AG08395 (cell line): ENCODE data around the gene GALK2.
A peak's percentile ranks its signal among the peaks of the same experiment; 100 is the strongest.
"Not testable (repeated sequence)": the region's sequence is repeated elsewhere in the genome, so short reads cannot be mapped to it uniquely, and the experiment has no call there.

ENCODE experiments used
- DNase-seq: peaks from one replicate; pipeline ENCODE4 v3.0.0; 2012; ENCODE audit warnings: mixed read lengths, low spot score

Gene GALK2

DNA sequence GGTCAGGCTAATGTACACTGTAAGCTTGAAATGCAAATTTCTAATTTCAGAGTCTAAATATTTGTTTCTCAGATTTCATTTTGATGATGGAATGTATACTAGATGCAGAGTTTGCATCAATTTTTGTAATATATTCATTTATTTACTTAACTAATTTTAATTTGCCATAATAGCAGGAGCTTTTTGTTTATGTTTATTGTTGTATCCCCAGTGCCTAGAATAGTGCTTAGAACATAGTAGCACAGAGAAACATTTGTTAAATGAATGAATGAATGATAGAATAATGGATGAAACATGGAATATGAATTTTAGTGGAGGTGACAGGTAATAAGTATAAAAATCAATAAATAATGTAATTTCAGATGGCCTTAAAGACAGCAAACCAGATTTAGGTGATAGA, 5.2 kb upstream of the GALK2 start:
- DNase-seq, result no peak

- no peak for DNase-seq
Measured at GRCh38 chr15:49168016-49168415, 2.0 kb upstream of the GALK2 start.

GRCh38 chr15:49171790-49172189, 1.7 kb downstream of the GALK2 start:
- DNase-seq, result no peak

- no peak for DNase-seq
Measured at GRCh38 chr15:49174902-49175301, 4.9 kb downstream of the GALK2 start.

DNA sequence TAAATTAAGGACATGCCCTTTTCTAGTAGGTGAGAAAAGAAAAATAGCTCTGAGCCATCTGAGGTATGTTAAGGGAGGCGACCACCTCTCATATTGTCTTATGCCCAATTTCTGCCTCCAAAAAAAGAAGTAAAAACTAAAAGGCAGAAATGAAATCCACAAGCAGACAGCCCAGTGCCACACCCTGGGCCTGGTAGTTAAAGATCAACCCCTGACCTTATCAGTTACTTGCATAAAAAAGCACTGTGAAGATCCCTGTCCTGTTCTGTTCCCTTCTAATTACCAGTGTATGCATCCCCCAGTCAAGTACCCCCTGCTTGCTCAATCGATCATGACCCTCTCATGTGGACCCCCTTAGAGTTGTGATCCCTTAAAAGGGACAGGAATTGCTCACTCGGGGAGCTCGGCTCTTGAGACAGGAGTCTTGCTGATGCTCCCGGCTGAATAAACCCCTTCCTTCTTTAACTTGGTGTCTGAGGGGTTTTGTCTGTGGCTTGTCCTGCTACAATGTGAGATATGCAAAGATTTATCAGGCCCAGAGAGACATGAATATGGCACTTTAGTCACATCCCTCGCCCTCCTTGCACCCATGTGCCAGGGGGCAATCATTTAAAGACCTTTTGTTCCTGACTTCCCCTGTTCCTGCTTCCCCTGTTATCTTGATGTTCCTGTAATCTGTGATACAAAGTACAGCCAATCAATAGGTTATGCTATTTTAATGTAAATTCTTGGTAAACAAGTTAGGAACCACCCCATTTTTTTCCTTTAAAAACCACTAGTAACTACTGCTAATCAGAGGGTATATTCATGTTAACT, 5.7 kb downstream of the GALK2 start:
- not testable (repeated sequence) for DNase-seq

DNA sequence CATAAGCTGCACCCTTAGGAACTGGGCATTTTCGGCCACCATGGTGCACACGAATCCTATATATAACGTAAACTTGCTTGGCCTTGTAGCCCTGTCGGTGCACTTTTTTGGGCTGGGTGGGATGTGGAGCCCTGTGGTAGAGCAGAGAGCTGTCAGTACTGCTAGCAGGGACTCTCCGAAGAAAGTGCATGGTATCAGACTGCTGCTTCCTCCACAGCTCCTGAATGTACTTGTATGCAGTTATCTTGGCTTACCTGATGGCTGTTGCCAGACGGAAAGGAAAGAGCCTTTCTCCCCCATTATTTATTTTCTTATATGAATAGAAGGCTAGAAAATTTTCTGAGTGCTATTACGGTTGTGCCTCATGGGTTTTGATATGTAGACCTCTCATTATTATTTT, 8.4 kb downstream of the GALK2 start:
- DNase-seq, result no peak

DNA sequence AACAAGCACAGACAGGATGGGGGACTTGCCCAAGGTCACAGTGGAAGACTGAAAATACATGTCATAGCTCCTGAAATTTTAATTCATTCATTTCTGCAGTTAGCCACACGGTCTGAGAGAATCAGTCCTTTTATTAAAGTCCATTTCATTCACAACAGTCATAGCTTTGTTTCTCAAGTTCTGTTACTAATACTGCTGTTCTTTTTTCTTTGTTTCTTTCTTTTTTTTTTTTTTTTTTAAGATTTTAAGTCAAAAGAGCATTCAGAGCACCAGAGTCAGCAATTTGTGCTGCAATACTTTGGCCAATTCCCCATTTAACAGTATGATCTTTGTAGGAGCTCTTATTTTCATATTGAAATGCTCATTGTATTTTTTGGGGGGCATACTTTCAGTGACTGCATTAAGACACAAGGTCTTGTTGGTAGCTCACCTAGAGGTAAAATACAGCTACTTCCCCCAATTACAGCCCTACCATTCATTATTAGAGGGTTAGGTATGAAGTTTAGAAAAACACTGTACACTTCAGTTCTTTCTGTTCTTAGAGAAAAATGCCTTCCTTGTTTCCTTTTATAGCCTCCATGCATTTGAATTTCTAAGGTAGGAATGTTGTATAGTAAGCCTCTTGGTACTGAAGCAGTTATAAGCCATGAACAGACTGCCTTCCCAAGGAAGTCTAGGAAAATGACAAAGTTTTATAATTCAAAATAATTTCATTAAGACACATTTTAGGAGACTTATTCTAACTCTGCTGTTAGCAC, 9.6 kb downstream of the GALK2 start:
- no peak for DNase-seq

DNA sequence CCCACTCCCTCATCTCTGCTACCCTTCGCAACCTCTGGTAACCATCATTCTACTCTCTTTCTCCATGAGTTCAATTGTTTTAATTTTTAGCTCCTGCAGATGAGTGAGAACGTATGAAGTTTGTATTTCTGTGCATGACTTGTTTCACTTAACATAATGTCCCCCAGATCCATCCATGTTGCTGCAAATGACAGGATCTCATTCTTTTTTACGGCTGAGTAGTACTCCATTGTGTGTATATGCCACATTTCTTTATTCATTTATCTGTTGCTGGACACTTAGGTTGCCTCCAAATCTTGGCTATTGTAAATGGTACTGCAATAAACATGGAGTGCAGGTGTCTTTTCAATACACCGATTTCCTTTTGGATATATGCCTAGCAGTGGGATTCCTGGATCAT, 12.1 kb downstream of the GALK2 start:
- no peak for DNase-seq

DNA sequence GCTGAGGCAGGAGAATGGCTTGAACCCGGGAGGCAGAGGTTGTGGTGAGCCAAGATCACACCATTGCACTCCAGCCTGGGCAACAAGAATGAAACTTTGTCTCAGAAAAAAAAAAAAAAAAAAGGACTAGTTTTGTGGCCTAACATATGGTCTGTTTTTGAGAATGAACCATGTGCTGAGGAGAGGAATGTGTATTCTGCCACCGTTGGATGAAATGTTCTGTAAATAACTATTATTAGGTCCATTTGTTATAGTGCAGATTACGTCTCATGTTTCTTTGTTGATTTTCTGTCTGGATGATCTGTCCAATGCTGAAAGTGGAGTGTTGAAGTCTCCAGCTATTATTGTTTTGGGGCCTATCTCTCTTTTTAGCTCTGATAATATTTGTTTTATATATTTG, 13.7 kb downstream of the GALK2 start:
- DNase-seq, result not testable (repeated sequence)

DNA sequence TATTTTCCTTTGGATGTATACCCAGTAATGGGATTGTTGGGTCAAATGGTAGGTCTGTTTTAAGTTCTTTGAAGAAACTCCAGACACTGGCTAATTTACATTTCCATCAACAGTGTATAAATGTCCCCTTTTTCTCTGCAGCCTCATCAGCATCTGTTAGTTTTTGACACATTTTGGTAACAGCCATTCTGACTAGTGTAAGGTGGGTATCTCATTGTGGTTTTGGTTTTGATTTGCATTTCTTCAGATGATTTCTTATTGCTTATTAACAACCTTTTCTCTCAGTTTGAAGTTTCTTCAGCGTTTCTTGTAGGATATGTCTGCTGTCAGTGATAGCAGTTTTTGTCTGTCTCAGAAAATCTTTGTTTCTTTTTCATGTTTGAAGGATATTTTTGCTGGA, 15.4 kb downstream of the GALK2 start:
- DNase-seq, result no peak

- peak; percentile 29 for DNase-seq
Measured at GRCh38 chr15:49187549-49188245, 17.6 kb downstream of the GALK2 start.

GRCh38 chr15:49188933-49189332, 18.9 kb downstream of the GALK2 start:
- no peak for DNase-seq

- no peak for DNase-seq
Measured at GRCh38 chr15:49189631-49190030, 19.6 kb downstream of the GALK2 start.

DNA sequence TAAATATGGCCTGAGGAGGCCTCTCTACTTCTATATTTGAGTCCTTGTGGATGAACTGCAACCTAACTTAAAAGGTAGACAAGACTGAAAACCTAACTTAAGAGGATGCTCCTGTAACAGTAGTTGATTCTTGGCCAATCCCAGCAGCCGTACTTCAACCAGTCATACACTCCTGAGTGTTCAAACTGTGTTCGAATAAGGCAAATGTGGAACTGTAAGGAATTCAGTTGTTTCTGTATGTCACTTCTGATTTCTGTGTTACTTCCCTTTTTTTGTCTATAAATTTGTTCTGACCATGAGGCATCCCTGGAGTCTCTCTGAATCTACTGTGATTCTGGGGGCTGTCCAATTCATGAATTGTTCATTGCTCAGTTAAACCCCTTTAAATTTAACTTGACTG, 20.5 kb downstream of the GALK2 start:
- no peak for DNase-seq

GRCh38 chr15:49191892-49192291, 21.8 kb downstream of the GALK2 start:
- DNase-seq, result no peak

DNA sequence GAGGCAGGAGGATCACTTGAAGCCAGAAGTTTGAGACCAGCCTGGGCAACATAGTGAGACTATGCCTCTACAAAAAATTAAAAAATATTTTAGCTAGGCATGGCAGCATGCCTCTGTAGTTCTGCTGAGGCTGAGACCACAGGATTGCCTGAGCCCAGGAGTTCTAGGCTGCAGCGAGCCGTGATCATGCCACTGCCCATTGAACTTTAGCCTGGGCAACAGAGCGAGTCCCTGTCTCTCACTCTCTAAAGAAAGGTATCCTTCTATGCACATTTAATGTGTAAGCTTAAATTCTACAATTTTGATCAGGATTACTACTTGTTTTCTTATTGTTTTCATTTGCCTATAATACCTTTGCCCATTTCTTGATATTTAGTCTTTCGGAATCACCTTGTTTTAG, 26.8 kb downstream of the GALK2 start:
- DNase-seq, result no peak

DNA sequence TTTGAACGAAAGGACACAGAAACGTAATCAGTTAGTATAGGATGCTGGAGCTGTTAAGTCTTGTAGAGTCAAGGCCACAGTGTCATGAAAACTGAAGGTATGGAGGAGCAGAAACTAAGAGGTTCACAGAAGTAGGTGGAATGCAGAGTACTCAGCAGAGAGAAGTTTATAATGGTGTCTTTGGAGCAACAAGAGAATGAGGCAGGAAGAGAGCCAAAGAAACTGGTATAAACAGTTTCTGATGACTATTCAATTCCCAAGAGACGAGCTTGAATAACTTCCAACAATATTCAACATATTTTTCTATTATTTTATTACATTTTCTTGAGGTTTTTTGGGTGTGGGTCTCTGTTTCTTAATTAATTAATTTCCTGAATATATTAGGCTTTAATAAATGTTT, 29.6 kb downstream of the GALK2 start:
- DNase-seq, result no peak

DNA sequence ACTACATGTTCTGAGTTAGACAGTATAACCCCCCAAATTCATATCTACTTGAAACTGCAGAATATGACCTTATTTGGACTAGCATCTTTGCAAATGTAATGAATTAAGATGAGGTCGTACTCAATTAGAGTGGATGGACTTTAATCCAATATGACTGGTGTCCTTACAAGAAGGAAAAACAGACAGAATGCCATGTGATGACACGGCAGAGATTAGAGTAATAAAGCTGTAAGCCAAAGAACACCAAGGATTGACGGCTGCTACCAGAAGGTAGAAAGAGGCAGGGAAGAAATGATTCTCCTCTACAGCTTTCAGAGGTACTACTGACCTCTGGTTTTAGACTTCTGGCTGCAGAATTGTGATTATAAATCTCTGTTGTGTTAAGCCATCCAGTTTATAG, 30.3 kb downstream of the GALK2 start:
- no peak for DNase-seq

DNA sequence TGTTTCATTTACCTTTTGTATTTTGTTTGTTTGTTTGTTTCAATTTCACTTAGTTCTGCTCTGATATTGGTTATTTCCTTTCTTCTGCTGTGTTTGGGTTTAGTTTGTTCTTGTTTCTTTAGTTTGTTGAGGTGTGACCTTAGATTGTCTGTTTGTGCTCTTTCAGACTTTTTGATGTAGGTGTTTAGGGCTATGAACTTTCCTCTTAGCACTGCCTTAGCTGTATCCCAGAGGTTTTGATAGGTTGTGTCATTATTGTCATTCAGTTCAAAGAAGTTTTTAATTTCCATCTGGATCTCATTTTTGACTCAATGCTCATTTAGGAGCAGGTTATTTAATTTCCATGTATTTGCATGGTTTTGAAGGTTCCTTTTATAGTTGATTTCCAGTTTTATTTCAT, 38.1 kb downstream of the GALK2 start:
- not testable (repeated sequence) for DNase-seq

DNA sequence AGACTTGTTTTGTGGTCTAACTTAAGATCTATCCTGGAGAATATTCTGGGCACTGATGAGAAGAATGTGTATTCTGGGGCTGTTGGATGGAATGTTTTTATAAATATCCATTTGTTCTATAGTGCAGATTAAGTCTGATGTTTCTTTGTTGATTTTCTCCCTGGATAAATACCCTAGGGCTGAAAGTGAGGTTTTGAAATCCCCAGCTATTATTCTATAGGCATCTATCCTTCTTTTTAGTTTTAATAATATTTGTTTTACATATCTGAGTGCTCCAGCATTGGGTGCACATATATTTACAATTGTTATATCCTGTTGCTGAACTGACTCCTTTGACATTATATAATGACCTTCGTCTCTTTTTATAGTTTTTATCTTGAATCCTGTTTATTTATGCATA, 42.9 kb downstream of the GALK2 start:
- no peak for DNase-seq

- no peak for DNase-seq
Measured at GRCh38 chr15:49215768-49216739, 46.0 kb downstream of the GALK2 start.
